ENCODE measurements around the gene PSAT1. TPM values are rescaled to one million over a fixed set of nuclear protein-coding genes. Genes with fewer than 3 reads are reported as not detected.

Gene PSAT1
- total and polyA plus RNA-seq, 2 of the 13 experiments (the other 11 are each of a cell fraction or from before 2014, with no cell fraction given): 135 to 229 TPM

DNA sequence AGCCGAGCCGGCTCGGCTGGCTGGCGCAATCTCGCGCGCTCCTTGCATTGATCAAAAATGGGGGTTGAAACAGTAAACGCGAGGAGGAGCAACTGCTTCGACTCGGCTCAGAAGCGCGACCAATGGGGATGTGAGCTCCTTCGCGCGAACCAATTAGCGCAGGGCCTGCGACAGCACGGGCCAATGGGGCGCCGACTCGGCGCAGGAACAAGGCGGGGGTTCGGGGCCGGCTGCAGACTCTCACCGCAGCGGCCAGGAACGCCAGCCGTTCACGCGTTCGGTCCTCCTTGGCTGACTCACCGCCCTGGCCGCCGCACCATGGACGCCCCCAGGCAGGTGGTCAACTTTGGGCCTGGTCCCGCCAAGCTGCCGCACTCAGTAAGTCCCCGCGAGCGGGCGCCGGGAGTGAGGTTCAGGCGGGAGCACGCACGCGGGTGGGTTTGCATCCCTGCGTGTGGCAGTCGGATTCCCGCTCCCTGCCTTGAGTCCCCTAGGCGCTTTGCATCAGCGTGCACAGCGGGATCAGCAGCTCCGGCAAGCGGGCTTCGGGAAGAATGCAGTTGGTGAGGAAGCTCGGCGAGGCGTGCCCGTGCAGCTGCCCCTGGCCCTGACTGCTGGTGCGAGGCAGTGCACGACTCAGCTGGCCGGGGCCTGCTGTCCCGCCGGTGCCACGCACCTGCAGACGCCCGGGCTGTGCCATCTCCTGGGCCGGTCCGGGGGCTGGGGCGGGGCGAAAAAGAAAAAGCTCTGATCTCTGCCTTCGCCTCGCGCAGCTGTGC, at the start of gene PSAT1 (continued):
- TF ChIP-seq, protein P1, sequence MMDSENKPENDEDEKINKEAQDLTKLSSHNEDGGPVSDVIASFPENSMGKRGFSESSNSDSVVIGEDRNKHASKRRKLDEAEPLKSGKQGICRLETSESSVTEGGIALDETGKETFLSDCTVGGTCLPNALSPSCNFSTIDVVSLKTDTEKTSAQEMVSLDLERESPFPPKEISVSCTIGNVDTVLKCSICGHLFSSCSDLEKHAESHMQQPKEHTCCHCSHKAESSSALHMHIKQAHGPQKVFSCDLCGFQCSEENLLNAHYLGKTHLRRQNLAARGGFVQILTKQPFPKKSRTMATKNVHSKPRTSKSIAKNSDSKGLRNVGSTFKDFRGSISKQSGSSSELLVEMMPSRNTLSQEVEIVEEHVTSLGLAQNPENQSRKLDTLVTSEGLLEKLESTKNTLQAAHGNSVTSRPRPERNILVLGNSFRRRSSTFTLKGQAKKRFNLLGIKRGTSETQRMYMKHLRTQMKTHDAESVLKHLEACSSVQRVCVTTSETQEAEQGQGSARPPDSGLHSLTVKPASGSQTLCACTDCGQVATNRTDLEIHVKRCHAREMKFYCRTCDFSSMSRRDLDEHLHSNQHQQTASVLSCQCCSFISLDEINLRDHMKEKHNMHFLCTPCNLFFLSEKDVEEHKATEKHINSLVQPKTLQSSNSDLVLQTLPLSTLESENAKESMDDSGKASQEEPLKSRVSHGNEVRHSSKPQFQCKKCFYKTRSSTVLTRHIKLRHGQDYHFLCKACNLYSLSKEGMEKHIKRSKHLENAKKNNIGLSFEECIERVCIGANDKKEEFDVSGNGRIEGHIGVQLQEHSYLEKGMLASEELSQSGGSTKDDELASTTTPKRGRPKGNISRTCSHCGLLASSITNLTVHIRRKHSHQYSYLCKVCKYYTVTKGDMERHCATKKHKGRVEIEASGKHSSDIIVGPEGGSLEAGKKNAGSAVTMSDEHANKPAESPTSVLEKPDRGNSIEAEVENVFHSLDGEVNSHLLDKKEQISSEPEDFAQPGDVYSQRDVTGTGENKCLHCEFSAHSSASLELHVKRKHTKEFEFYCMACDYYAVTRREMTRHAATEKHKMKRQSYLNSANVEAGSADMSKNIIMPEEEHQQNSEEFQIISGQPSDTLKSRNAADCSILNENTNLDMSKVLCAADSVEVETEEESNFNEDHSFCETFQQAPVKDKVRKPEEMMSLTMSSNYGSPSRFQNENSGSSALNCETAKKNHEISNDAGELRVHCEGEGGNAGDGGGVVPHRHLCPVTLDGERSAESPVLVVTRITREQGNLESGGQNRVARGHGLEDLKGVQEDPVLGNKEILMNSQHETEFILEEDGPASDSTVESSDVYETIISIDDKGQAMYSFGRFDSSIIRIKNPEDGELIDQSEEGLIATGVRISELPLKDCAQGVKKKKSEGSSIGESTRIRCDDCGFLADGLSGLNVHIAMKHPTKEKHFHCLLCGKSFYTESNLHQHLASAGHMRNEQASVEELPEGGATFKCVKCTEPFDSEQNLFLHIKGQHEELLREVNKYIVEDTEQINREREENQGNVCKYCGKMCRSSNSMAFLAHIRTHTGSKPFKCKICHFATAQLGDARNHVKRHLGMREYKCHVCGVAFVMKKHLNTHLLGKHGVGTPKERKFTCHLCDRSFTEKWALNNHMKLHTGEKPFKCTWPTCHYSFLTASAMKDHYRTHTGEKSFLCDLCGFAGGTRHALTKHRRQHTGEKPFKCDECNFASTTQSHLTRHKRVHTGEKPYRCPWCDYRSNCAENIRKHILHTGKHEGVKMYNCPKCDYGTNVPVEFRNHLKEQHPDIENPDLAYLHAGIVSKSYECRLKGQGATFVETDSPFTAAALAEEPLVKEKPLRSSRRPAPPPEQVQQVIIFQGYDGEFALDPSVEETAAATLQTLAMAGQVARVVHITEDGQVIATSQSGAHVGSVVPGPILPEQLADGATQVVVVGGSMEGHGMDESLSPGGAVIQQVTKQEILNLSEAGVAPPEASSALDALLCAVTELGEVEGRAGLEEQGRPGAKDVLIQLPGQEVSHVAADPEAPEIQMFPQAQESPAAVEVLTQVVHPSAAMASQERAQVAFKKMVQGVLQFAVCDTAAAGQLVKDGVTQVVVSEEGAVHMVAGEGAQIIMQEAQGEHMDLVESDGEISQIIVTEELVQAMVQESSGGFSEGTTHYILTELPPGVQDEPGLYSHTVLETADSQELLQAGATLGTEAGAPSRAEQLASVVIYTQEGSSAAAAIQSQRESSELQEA (CRISPR knock-in tag; IDR thresholded peaks at IDR 0.05; ENCODE audit: not compliant biosample characterization): peak; percentile 70
- TF ChIP-seq KDM4B (CRISPR knock-in tag; IDR thresholded peaks at IDR 0.05) (peak; percentile 50; the same call in 1 of the 2 replicates), ZNF350 (CRISPR knock-in tag; IDR thresholded peaks at IDR 0.05; ENCODE audit: borderline replicate concordance, low read depth) (peak; percentile 31; the same call in 1 of the 2 replicates), TSC22D2 (CRISPR knock-in tag; IDR thresholded peaks at IDR 0.05; ENCODE audit: borderline replicate concordance) (peak; percentile 66; the same call in 1 of the 2 replicates), ELF4 (CRISPR knock-in tag; IDR thresholded peaks at IDR 0.05; ENCODE audit: borderline replicate concordance) (no peak), DR1 (CRISPR knock-in tag; IDR thresholded peaks at IDR 0.05) (peak; percentile 94; the same call in 1 of the 2 replicates), SP4 (CRISPR knock-in tag; IDR thresholded peaks at IDR 0.05) (no peak; the same call in 1 of the 2 replicates)
- TF ChIP-seq, protein P2, sequence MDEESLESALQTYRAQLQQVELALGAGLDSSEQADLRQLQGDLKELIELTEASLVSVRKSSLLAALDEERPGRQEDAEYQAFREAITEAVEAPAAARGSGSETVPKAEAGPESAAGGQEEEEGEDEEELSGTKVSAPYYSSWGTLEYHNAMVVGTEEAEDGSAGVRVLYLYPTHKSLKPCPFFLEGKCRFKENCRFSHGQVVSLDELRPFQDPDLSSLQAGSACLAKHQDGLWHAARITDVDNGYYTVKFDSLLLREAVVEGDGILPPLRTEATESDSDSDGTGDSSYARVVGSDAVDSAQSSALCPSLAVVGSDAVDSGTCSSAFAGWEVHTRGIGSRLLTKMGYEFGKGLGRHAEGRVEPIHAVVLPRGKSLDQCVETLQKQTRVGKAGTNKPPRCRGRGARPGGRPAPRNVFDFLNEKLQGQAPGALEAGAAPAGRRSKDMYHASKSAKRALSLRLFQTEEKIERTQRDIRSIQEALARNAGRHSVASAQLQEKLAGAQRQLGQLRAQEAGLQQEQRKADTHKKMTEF (CRISPR knock-in tag; IDR thresholded peaks at IDR 0.05): peak; percentile 88
- TF ChIP-seq, protein P3, sequence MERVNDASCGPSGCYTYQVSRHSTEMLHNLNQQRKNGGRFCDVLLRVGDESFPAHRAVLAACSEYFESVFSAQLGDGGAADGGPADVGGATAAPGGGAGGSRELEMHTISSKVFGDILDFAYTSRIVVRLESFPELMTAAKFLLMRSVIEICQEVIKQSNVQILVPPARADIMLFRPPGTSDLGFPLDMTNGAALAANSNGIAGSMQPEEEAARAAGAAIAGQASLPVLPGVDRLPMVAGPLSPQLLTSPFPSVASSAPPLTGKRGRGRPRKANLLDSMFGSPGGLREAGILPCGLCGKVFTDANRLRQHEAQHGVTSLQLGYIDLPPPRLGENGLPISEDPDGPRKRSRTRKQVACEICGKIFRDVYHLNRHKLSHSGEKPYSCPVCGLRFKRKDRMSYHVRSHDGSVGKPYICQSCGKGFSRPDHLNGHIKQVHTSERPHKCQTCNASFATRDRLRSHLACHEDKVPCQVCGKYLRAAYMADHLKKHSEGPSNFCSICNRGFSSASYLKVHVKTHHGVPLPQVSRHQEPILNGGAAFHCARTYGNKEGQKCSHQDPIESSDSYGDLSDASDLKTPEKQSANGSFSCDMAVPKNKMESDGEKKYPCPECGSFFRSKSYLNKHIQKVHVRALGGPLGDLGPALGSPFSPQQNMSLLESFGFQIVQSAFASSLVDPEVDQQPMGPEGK (CRISPR knock-in tag; IDR thresholded peaks at IDR 0.05): peak; percentile 24; the same call in 1 of the 2 replicates
- TF ChIP-seq, protein P4, sequence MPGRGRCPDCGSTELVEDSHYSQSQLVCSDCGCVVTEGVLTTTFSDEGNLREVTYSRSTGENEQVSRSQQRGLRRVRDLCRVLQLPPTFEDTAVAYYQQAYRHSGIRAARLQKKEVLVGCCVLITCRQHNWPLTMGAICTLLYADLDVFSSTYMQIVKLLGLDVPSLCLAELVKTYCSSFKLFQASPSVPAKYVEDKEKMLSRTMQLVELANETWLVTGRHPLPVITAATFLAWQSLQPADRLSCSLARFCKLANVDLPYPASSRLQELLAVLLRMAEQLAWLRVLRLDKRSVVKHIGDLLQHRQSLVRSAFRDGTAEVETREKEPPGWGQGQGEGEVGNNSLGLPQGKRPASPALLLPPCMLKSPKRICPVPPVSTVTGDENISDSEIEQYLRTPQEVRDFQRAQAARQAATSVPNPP (CRISPR knock-in tag; IDR thresholded peaks at IDR 0.05): no peak
- TF ChIP-seq, protein P5, sequence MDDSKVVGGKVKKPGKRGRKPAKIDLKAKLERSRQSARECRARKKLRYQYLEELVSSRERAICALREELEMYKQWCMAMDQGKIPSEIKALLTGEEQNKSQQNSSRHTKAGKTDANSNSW (CRISPR knock-in tag; IDR thresholded peaks at IDR 0.05; ENCODE audit: borderline replicate concordance): no peak

Measured in HepG2 (cell line).